Left renal cortex interstitium (tissue), 4 donors: ENCODE data around the gene FABP2. TPM values are rescaled to one million over a fixed set of nuclear protein-coding genes. Genes with fewer than 3 reads are reported as not detected.
"Not testable (repeated sequence)": the region's sequence is repeated elsewhere in the genome, so short reads cannot be mapped to it uniquely, and the experiment has no call there.

Experiments
- DNase-seq, 4 donors: peaks; one replicate each; pipeline ENCODE4 v3.0.0-alpha.2; 2013; ENCODE audit warnings: low read depth in 4 of 4, low spot score in 2 of 4, missing footprints in 1 of 4
- polyA plus RNA-seq, 4 donors: library from polyadenylated mRNA; unstranded; fragments of 120-200 nt; gene quantifications; one replicate each; pipeline ENCODE4 v1.2.1, GENCODE V29; 2013; ENCODE audit not compliant: insufficient read length in 4 of 4

The FABP2 gene
- polyA plus RNA-seq, 4 donors, result 0.06 to 1.3 (median 0.96) TPM

GRCh38 chr4:119314356-119314755 is 7.6 kb downstream of the FABP2 start:
- peak in 3 of 4 donors; percentile 11 to 49 (median 32) for DNase-seq

GRCh38 chr4:119313237-119313636 is 8.7 kb downstream of the FABP2 start:
- no peak for DNase-seq

GRCh38 chr4:119310826-119311225 is 11.1 kb downstream of the FABP2 start:
- no peak for DNase-seq

DNA sequence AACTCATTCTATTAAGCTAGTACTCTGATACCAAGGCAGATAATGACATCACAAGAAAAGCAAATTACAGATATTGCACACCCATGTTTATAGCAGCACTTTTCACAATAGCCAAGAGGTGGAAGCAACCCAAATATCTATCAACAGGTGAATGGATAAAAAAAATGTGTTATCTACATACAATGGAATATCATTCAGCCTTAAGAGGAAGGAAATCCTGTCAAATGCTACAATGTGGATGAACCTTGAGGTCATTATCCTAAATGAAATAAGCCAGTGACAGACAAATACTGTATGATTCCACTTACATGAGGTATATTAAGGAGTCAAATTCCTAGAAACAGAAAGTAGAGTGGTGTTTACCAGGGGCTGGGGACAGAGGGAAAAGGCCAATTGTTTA is 14.3 kb downstream of the FABP2 start:
- no peak for DNase-seq

GRCh38 chr4:119304431-119304830 is 17.5 kb downstream of the FABP2 start:
- no peak for DNase-seq

GRCh38 chr4:119303587-119304305 is 18.2 kb downstream of the FABP2 start:
- DNase-seq, result no peak

- DNase-seq, result no peak
Measured at GRCh38 chr4:119302073-119302832, 19.7 kb downstream of the FABP2 start.

GRCh38 chr4:119300101-119300978 is 21.6 kb downstream of the FABP2 start:
- DNase-seq, result peak; percentile 80 to 89 (median 86)

- DNase-seq, result peak in 1 of 4 donors; percentile 28
Measured at GRCh38 chr4:119299741-119300100, 22.2 kb downstream of the FABP2 start.

DNA sequence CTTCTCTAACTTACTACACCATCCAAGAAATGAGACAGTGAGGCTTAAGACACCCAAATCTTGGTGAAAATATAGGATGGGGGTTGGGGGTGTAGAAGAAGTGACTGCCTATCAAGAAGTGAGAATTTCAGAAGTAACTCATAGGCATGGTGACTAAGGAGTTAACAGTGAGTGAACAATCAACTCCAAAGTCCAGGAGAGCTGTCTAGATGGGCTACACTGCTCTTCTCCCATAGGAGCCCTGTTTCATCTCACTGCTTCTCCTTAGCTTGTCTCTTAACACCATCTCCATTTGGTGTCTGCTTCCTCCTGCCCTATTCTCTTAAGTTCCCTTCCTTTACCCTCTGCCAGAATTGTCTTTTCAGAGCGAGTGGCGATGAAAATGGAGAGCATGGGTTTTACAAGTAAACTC is 22.7 kb downstream of the FABP2 start:
- peak in 1 of 4 donors; percentile 5 for DNase-seq

DNA sequence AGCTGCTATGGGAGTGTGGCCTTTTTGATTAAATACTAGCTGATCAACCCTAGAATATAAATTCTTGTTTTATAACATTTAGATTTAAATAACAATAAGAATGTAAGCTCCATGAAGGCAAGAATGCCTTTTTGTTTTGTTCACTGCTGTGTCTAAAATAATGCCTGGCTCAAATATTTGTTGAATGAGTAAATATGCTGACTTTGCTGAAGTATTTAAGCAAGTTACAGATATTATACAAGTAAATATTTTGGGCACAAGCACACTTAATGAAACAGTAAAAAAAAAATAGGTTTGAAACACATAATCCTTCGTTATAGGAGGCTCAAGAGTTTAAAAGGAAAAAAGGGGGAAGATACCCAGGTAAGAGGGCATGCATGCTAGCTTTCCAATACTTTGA is 24.1 kb downstream of the FABP2 start:
- no peak for DNase-seq

DNA sequence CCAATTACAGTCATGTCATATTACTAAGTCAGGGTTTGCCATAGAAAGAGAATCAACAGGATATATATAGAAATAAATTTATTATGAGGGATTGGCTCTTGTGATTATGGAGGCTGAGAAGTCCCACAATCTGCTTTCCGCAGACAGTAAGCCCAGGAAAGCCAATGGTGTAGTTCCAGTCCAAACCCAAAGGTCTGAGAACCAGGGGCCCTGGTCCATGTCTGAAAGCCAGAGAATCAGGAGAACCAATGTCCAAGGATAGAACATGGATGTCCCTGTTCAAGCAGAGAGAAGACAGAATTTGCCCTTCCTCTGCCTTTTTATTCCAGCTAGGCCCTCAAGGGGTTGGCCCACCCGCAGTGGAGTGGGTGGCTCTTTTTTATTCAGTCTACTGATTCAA is 25.6 kb downstream of the FABP2 start:
- no peak for DNase-seq

DNA sequence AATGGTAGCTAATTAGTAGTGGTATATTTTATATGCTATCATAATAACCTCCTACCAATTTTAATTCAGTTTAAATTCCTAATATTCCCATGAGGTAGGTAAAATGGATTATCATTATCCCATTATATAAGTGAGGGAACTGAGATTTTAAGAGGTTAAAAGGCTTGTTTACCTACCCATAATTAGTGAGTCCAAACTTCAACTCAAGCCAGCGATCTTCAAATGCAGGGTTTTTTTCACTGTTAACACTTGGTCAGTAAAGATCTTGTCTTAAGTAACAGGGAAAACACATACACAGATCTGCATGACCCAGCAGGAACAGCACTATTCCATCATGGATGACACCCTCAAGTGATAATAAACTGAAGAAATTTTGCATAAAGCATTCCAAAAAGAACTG is 31.3 kb downstream of the FABP2 start:
- no peak for DNase-seq

- no peak for DNase-seq
Measured at GRCh38 chr4:119289313-119289712, 32.6 kb downstream of the FABP2 start.

DNA sequence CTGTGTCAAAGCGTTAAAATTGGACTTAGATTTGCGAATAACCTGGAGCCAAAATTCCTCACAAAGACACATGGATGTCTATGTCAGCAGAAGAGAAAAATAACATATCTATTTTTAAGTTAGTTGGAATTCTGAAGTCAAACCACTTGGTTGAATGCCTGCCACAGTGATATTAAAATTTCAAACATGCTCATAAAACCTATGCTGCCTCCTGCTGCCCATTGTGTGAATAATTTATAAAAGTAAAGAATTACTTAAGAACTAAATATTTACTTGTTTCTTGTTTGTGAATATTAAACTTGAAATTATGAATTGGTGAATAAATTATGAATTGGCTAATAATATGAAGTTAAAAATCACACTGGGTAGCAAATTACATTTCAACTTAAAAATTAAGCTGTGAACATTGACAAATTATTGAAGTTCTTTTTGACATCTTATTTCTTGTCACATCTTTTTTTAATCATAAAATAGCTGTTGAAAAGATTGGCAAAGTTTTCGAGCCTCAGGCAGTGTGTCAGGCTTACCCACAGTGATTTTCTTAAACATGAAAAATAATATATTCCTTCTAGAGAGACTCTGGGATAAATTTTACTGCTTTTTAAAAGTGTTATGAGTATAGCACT is 35.4 kb downstream of the FABP2 start:
- no peak for DNase-seq

DNA sequence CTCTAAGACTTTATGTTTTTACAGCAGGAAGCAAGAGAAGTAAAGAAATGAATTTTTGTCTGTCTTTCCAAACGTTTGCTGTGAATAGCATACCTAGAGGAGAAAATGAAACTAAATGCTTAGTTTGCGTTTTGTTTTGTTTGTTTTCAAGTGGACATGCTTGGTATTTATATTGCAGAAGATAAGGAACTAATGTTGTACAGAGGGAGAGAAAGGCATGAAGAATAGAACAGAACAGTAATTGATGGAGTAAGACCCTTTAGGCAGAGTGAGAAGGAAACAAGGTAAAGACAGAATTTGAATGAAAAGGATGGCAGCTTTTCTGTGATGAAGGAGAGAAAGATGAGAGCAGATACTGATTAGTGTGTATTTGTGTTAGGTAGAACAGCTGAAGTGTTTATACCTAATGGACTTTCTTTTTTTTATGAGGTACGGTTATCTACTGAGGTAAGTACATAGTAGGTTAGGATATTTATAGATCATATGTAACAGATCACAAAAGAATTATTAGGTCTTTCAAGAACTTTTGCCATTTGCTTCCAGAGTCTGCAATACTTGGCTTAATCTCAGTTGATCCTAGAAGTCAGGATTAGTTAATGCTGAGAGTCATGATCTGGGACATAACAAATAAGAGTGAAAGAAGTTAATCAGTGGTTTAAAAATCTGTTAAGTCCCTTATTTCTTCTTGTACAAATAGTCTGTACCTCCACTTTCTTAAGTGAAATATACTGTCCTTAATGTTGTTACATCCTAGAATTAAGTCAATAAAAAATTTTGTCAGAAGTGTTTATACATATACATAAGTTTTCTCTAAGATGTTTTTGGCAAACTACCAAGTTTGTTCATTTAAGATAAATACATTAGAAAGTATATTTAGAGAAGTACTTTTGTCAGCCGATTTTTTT is 36.8 kb downstream of the FABP2 start:
- DNase-seq, result no peak

DNA sequence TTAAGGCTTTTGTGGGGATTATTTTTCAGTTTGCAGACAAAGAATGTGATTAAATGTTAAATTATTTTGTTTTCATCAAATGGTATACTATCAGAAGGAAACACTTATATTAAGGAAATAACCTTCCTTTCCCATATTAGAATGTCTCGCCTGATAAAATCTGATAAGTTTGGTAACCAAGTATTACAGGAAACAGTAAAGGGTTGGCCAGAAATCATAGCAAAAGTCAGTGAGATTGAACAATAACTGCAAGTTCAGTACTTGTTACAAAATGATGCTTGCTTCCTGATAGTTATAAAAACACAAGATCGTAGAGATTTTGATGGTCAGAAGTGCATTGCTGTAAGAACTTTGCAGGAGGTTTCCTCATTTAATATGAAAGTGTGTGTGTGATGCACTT is 40.5 kb downstream of the FABP2 start:
- no peak for DNase-seq

GRCh38 chr4:119279945-119280344 is 42.0 kb downstream of the FABP2 start:
- DNase-seq, result not testable (repeated sequence)

DNA sequence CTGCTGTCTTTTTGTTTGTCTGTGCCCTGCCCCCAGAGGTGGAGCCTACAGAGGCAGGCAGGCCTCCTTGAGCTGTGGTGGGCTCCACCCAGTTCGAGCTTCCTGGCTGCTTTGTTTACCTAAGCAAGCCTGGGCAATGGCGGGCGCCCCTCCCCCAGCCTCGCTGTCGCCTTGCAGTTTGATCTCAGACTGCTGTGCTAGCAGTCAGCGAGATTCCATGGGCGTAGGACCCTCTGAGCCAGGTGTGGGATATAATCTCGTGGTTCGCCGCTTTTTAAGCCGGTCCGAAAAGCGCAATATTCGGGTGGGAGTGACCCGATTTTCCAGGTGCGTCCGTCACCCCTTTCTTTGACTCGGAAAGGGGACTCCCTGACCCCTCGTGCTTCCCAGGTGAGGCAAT is 42.4 kb downstream of the FABP2 start:
- DNase-seq, result not testable (repeated sequence)
